Ovary (tissue), 3 donors: Measurements from ENCODE around the gene NR4A3.

Experiments
- CTCF ChIP-seq, 3 donors: fragments of 450-650 bp in 2 of 3; fragments of 200-600 bp in 1 of 3; IDR thresholded peaks; one replicate each; pipeline versions ENCODE4 v1.5.1 to v1.8.0; 2016 to 2022; ENCODE audit warnings: antibody characterized with exemption in 3 of 3, mild to moderate bottlenecking in 1 of 3
- EP300 ChIP-seq: sonication (generic); formaldehyde crosslinking; IDR thresholded peaks from one replicate; pipeline ENCODE4 v1.6.1; 2017; ENCODE audit warnings: antibody characterized with exemption
- POLR2A ChIP-seq: fragments of 450-650 bp; IDR thresholded peaks from one replicate; pipeline ENCODE4 v1.6.1; 2017; ENCODE audit warnings: antibody characterized with exemption, mild to moderate bottlenecking, moderate library complexity
- donor health status: DM: no; HTN: no; CAD: no.

- TF ChIP-seq CTCF (IDR thresholded peaks at IDR 0.05): no peak
- TF ChIP-seq POLR2A: no peak
- no peak for TF ChIP-seq EP300
These were observed 10.5 kb upstream of the NR4A3 start for GRCh38 chr9:99811172-99811571.
